ENCODE measurements around the gene CIB2. TPM values are rescaled to one million over a fixed set of nuclear protein-coding genes. Genes with fewer than 3 reads are reported as not detected.
"Not testable (repeated sequence)": the region's sequence is repeated elsewhere in the genome, so short reads cannot be mapped to it uniquely, and the experiment has no call there.

CIB2 gene
- total RNA-seq = 1.6 and 2.9 TPM in 2 replicates
- 2.0 TPM for polyA plus RNA-seq (2012)

GRCh38 chr15:78131295-78132061 is at the start of gene CIB2:
Gene CIB2, minus strand, starts transcription at chr15:78131445. Its CDS starts 230 bp downstream, at chr15:78131215.
- DNase-seq (ENCODE audit: low read depth) = peak; percentile 71

GRCh38 chr15:78179906-78180305 is 48.7 kb upstream of the CIB2 start:
- DNase-seq (ENCODE audit: low read depth) = no peak

GRCh38 chr15:78179286-78179840 is 48.1 kb upstream of the CIB2 start:
- DNase-seq (ENCODE audit: low read depth) = no peak

GRCh38 chr15:78178064-78178463 is 46.8 kb upstream of the CIB2 start:
- DNase-seq (ENCODE audit: low read depth) = peak; percentile 71

GRCh38 chr15:78177447-78177873 is 46.2 kb upstream of the CIB2 start:
- DNase-seq (ENCODE audit: low read depth) = peak; percentile 57

- DNase-seq (ENCODE audit: low read depth) = no peak
Observed at GRCh38 chr15:78175330-78175729, 44.1 kb upstream of the CIB2 start.

GRCh38 chr15:78174401-78174800 is 43.2 kb upstream of the CIB2 start:
- DNase-seq (ENCODE audit: low read depth) = peak; percentile 80

- DNase-seq (ENCODE audit: low read depth) = no peak
Observed at GRCh38 chr15:78171864-78172472, 40.7 kb upstream of the CIB2 start.

GRCh38 chr15:78170848-78171773 is 39.9 kb upstream of the CIB2 start:
- DNase-seq (ENCODE audit: low read depth) = no peak

GRCh38 chr15:78168608-78169007 is 37.4 kb upstream of the CIB2 start:
- DNase-seq (ENCODE audit: low read depth) = no peak

- no peak for DNase-seq (ENCODE audit: low read depth)
Observed at GRCh38 chr15:78167227-78167888, 36.1 kb upstream of the CIB2 start.

GRCh38 chr15:78164010-78164409 is 32.8 kb upstream of the CIB2 start:
- DNase-seq (ENCODE audit: low read depth) = no peak

- no peak for DNase-seq (ENCODE audit: low read depth)
Observed at GRCh38 chr15:78162038-78162437, 30.8 kb upstream of the CIB2 start.

GRCh38 chr15:78159395-78159794 is 28.1 kb upstream of the CIB2 start:
- no peak for DNase-seq (ENCODE audit: low read depth)

- DNase-seq (ENCODE audit: low read depth) = no peak
Observed at GRCh38 chr15:78157203-78157602, 26.0 kb upstream of the CIB2 start.

- no peak for DNase-seq (ENCODE audit: low read depth)
Observed at GRCh38 chr15:78156653-78157052, 25.4 kb upstream of the CIB2 start.

- DNase-seq (ENCODE audit: low read depth) = no peak
Observed at GRCh38 chr15:78155355-78155939, 24.2 kb upstream of the CIB2 start.

- no peak for DNase-seq (ENCODE audit: low read depth)
Observed at GRCh38 chr15:78154955-78155354, 23.7 kb upstream of the CIB2 start.

GRCh38 chr15:78151075-78151474 is 19.8 kb upstream of the CIB2 start:
- not testable (repeated sequence) for DNase-seq (ENCODE audit: low read depth)
